GM18858 (cell line): ENCODE data around the gene ZNF346.
"Not testable (repeated sequence)": the region's sequence is repeated elsewhere in the genome, so short reads cannot be mapped to it uniquely, and the experiment has no call there.

Experiments
- ATAC-seq: cut with Tn5 transposase; IDR thresholded peaks from one replicate; pipeline ENCODE4 v1.9.1; 2021; ENCODE audit not compliant: unreplicated experiment

ZNF346 gene

DNA sequence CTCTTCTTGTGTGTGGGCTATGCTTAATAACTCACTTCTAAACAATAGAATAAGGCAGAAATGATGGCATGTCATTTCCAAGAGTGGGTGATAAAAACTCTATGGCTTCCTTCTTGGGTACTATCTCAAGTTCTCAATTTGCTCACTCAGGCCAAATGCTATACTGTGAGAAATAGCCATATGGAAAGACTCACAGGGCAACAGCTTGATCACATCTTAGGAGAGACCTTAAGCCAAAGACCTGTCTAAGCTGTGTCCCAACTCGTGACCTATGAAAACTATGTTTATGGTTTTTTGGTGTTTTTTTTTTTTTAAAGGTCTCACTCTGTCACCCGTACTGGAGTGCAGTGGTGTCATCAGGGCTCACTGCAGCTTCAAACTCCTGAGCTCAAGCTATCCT lies 13.8 kb upstream of the ZNF346 start:
- ATAC-seq = no peak

DNA sequence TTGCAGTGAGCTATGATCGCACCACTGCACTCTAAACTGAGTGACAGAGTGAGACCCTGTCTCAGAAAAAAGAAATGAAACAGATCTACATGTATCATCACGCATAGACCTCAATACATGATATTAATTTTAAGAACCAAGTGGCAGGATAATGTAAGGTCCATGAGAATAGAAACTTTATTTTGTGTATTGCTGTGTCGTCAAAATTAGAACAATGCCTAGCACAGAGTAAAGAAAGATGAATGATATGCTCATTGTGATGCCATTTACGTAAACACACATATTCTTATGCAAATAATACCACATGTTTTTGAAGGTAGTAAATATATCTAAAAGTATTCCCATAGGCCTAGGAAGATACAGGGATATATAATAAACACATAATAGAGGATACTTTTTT lies 12.3 kb upstream of the ZNF346 start:
- no peak for ATAC-seq

DNA sequence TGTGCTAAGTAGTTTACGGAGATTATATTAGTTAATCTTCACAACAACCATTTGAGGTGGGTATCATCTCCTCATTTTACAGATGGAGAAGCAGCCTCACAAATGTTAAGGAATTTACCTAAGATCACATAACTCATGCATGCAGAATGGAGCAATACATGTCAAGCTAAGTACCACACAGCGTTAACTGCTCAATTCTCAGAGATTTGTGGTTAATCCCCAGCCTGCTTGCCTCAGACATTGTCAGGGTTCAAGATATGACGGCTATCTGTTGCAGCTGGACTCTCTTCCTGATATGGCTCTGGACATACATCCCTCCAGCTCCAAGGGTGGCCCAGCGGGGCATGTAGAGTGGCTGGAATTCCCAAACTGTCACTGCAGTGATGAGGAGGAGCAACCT lies 7.3 kb upstream of the ZNF346 start:
- ATAC-seq = no peak

DNA sequence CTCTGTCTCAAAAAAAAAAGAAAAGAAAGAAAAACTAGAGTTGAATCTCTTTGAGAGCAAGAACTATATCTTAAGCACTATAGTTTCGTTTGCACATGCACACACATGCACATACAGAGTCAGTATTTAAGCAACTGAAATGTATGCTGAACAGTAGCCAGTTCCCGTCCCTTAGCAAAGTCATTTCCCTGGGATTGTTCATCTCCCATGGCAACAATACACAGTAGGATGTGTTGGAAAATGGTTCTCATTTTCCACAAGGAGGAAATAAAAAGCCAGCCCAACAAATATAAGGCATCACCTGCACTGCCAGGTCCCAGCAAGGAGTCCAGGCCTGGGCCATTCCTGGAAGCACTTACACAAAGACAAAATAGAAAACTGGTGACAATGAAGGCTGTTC lies 4.2 kb upstream of the ZNF346 start:
- ATAC-seq = no peak

DNA sequence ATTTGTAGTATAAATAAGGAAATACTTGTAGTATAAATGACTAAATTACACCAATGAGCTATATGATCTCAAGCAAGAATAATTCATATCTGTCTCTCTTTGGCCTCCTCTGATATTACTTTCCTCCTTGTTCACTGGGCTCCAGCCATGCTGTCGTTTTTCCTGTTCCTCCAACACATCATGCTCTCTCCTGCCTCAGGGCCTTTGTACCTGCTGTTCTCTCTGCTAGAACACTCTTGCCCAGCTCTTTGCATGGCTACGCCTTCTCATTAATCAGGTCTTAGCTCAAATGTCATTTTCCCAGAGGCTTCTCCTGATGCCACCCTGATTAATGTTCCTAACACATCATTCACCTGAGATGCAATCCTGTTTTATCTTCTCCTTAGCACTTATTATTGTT lies 2.5 kb upstream of the ZNF346 start:
- no peak for ATAC-seq

DNA sequence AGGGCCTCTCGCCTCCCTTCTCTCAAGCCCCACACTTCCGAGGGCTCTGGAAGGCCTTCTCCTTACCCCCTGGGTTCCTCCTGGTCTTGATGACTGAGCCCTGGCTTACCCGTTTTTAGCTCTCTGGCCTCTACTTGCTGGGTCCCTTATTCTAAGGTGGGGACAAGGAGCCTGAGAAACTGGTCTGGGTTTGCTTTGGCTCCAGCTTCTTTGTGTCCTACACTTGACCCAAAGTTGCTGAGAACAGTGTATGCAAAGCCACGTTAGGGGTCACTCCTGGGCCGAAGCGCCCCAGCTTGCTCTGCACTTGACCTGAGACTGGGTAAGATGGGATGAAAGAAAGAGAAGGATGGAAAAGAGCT lies 788 bp downstream of the ZNF346 start:
- no peak for ATAC-seq

DNA sequence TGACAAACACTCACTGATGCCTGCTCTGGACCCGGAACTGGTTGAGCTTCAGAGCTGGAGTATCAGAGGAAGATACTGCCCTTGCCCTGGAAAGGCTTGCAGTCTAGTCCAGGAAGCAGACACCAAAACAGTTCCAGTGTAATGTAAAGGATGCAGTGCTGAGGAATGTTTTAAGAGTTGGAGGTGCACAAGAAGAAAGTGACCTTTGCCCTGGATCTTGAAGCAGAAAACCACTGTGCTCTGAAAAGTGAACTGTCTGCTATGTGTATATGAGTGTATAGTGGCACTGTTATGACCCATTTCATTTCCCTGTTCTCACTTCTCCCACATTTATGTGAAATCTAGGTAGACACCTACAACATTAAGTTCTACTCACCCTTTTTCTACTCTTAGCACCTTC lies 2.1 kb downstream of the ZNF346 start:
- no peak for ATAC-seq

DNA sequence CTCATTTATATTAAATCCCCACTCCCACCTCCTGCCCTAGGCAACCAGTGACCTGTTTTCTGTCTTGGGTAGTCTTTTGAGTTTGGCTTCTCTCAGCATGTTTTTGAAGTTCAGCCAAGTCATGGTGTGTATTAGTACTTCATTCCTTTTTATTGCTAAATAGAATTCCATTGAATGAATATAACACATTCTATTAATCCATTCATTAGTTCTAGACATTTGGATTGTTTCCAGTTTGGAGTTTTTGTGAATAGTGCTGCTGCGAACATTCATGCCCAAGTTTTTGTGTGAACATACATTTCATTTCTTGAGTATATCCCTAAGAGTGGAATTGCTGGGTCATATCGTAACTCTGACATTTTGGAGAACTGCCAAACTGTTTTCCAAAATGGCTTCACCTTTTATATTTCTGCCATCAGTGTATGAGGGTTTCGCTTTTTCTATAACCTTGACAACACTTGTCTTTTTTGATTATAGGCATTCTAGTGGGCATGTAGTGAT lies 2.7 kb downstream of the ZNF346 start:
- ATAC-seq = no peak

DNA sequence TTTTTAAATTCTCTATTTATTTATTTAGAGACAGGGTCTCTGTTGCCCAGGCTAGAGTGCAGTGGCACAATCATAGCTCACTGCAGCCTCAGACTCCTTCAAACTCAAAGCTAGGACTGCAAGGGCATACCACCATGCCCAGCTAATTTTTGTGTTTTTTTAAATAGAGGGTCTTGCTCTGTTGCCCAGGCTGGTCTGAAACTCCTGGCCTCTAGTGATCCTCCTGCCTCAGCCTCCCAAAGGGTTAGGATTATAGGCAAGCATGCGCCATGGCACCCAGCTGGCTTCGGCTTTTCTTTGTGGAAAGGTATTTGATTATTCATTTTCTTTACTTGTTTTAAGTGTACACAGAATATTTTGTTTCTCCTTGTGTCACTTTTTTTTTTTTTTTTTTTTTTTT lies 5.2 kb downstream of the ZNF346 start:
- no peak for ATAC-seq

DNA sequence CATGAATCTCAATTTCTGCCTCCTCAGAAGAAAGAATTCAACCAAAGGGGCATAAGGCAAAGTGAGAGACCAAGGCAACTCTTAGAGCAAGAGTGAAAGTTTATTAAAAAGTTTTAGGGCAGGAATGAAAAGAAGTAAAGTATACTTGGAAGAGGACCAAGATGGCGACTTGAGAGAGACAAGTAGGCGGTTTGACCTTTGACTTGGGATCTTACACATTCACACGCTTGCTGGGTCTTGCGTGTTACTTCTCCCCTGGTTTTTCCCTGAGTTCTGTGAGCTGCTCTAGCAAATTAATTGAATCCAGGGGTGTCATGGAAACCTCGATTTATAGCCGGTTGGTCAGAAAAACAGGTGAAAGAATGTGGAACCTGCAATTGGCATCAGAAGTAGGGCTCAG lies 7.0 kb downstream of the ZNF346 start:
- ATAC-seq = no peak

DNA sequence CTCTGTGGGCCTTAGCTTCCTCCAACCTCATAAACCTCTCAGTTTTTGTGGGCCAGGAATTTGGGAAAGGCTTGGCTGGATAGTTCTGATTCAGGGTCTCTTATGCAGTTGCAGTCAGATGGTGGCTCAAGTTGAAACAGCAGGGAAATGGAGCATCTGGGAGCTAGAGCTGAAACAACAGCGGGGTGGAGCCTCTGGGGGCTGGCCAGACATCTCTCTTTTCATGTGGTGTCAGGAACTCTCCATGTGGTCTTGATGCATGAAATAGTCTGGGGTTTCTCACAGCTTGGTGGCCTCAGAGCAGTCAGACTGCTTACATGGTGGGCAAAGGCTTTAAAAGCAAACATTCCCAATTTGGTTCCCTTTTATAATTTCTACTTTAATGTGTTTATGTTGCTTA lies 13.5 kb downstream of the ZNF346 start:
- ATAC-seq = no peak

DNA sequence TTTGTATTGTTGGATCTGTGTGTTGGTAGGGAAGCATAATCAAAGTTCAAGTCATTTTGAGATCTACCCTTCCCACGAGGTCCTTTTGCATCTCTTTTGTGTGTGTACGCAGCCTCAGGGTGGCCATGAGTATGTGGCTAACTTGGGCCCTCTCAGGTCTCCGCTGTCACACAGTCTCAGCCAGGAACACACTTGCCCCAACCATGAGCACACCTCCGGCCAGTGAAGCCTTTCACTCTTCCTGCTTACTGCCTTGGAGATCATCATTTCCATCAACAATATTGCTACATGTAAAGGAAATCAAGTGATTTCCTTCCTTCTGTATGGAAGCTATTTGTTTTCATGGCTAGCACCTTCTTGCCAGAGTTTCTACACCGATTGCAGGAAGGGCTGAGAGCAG lies 13.9 kb downstream of the ZNF346 start:
- ATAC-seq = no peak

DNA sequence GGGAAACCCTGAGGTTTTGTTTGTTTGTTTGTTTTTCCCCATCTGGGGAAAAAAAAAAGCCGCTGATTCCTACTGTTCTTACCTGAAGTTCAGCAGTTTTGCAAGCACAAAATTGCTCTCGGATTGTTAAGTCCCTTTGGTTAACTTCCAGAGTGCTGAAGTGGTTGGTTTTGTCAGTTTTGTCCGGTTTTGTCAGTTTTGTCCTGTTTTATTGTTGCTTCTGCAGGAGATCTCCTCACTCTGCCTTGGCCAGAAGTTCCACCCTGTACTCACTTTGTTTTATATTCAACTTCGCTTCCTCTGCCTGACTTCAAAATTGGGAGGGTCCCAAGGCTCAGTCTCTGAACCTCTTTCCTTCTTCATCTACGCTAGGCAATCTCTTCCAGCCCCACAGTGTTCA lies 14.4 kb downstream of the ZNF346 start:
- no peak for ATAC-seq

DNA sequence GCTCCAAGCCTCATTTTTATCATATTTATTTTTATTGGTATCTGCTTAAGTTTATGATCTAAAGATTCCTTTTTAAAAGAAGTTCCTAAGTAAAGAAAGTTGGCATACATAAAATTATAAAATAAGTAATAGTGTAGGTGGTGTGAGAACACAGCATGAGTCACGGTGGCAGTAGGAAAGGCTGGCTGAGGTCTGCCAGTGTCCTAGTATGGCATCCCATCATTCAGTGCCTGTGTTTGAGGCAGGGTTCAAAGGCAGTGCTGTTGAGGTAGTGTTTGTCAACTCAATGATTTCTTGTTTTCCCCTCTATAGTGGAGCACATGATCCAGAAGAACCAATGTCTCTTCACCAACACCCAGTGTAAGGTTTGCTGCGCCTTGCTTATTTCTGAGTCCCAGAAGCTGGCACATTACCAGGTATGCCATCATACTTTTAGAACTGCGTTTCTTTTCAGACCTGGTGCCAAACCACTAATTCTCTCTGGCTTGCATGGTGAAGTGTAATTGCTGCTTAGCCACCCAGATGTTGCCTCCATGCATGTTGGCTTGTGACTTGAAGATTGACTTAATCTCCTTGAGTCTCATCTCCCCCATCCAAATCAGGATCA lies 18.4 kb downstream of the ZNF346 start:
- ATAC-seq = no peak

DNA sequence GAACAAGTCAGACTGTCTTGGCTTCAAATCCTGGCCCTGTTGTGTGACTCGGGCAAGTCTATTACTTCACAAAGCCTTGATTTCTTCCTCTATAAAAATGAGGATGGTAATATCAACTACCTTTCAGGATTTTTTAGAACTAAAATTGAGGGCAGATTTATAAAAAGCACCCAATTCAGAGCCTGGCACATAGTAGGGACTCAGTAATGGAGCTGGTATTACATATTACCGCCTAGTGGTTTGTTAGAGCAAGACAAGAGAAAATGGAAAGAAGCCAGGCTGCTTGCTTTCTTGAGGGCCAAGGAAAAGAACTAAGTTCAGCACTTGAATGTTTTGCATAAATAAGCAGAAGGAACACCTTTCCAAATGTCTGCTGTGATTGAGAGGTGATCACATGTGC lies 19.4 kb downstream of the ZNF346 start:
- no peak for ATAC-seq

DNA sequence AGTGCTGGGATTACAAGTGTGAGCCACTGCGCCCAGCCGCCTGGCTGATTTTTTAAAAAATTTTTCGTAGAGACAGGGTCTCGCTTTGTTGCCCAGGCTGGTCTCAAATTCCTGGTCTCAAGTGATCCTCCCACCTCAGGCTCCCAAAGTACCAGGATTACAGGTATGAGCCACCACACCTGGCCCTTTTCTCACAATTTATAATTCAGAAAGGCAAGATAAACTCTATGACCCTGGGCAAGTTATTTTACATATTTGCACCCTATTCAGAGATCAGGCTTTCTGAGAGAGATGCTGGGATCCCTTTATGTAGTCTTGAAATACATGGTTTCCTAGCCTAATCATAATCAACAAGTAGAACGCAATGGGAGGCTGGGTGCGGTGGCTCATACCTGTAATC lies 20.6 kb downstream of the ZNF346 start:
- no peak for ATAC-seq

DNA sequence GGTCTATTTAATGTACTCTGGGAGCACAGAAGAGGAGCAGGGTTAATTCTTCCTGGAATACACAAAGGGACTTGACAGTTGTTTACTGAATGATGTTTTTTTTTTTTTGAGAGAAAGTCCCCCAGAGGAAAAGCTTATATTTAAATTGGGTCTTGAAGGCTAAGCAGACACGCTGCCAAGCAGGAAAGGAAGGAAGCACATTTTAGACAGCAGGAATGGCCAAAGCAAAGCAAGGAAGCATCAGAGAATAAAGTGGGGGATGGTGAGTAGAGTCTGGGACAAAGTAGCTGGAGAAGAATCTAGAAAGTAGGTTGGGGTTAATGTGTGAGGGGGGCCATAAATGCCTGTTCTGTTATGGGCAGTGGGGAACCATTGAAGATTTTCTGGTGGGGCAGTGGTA lies 21.5 kb downstream of the ZNF346 start:
- ATAC-seq = no peak

DNA sequence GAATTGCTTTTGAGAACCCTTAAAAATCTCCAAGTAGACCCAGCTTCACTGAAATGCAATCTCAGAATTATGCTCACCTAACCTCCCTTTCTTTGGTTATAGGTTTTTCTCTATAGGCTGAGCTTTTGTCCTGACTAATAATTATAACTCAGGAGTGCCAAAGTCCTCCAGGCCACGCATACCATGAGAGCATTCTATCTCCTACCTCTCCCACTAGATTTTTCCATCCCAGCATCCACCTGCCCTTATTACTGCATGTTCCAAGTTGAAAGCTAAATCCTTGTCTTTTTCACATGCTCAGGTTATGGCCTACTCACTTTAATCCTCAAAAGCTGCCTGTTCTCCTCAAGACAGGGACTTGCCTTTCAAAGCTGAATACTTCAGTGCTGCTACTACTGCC lies 22.1 kb downstream of the ZNF346 start:
- ATAC-seq = no peak

DNA sequence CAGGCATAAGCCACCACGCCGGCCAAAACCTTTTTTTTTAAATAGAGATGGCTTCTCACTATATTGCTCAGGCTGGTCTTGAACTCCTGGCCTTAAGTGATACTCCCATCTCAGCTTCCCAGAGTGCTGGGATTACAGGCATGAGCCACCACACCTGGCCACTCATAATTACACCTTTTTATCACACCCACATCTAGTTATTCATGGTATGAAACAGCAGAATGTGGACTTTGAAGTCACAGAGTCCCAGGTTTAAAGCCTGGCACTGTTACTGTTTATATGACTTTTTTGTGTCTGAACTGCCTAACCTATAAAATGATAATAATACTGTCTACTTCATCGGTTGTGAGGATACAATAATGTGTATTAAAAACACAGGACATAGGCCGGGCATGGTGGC lies 23.1 kb downstream of the ZNF346 start:
- no peak for ATAC-seq

DNA sequence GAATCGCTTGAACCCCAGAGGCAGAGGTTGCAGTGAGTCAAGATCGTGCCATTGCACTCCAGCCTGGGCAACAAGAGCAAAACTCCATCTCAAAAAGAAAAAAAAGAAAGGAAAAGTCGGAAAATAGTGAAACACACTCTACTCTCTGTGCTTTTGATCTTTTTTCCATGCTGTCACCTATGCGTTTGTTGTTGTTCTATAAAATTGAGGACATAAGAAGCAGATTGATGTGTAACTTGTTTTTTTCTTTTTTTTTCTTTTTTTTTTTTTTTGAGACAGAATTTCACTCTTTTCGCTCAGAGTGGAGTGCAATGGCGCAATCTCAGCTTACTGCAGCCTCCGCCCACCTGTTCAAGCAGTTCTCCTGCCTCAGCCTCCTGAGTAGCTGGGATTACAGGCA lies 26.0 kb downstream of the ZNF346 start:
- not testable (repeated sequence) for ATAC-seq

DNA sequence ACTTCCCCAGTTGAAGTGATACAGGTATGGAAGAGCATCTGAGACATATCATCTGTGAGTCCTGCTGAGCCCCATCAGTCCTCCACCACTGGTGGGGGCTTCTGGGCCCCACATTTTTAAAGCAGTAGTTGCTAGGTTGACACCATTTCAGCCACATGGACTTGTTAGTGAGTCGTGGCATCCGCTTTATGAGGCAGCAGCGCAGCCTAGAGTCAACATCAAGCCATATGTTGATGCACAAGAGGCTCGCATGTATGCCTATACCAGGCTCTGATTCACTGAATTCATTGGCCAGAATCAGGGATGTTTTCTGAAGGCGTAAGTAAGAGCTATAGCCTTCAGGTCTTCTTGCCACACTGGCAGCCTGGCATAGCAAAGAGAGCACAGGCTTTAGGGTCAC lies 26.8 kb downstream of the ZNF346 start:
- no peak for ATAC-seq

DNA sequence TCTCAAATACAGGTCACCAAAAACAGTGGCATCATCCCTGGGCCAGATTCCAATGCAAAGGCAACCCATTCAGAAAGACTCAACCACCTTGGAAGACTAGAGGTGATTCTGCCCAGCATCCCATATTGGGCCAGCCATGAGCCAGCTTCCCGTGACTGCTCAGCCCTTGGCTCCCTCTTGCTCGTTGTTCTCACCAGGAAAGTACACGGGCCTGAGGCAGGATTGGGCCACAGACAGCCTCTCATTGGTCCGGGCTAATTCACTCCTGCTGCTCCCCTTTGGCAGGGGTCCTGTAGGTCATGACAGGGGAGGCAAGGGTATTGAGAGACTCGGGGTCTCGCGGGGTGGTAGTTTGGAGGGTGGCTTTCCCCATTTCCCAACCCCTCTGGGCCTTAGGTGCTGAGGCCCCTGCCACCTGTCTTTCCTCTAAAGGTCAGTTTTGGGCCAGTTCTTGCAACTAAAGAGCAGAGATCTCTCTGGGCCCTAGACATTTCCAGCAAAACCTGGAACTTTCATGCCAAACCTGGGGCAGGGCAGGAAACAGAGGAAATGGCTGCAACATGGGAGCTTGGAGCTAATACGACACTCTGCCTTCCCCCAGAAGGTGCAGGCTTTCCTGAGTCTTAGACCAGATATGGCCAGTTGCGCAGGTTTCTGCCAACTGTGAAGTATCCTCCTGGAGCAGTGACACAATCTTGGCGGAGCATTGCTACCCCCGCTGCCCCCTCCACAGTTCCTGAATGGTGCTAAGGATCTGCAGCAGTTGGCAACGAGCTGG lies 42.2 kb downstream of the ZNF346 start:
- no peak for ATAC-seq

DNA sequence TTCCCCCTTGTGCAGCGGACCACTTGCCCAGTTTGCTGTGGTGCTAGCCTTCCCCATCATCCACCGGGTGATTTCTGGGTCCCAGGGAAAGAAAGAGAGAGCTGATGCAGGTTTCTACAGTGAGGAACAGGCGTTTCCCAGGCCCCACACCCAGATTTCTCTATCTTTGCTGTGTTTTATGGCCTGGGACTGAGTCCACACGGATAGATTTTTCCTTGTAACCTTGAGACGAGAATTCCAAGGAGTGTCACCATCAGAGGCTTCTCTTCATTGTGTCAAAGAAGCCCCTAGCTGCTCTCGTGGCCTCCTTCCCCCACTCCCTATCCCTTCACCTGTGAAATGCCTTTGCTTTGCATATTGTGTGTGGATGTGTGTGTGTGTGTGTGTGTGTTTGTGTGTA lies 43.0 kb downstream of the ZNF346 start:
- no peak for ATAC-seq
